ENCODE measurements around the gene CDC34.
A peak's percentile ranks its signal among the peaks of the same experiment; 100 is the strongest.

CDC34 gene

GRCh38 chr19:570251-570686 is 38.7 kb downstream of the CDC34 start:
- Histone ChIP-seq H3K9me3 (no peaks in the 10 kb centered on the region), H3K4me3 (ENCODE audit: low read depth in 1 of 2, low read length in 1 of 2) (peak overlapping the region in 1 of 2 experiments; percentile 1), H3K27ac (peak overlapping the region; percentile 92), H3K36me3 (no peaks in the 10 kb centered on the region), H3K27me3 (no peaks in the 10 kb centered on the region), H3K4me1 (ENCODE audit: control insufficient read depth in 1 of 2, insufficient read depth in 1 of 2, low read depth in 1 of 2, low read length in 1 of 2) (peaks cover 58 to 70% of the 10 kb centered on the region in 2 experiments)
- TF ChIP-seq CTCF (IDR thresholded peaks at IDR 0.05): no peak

DNA sequence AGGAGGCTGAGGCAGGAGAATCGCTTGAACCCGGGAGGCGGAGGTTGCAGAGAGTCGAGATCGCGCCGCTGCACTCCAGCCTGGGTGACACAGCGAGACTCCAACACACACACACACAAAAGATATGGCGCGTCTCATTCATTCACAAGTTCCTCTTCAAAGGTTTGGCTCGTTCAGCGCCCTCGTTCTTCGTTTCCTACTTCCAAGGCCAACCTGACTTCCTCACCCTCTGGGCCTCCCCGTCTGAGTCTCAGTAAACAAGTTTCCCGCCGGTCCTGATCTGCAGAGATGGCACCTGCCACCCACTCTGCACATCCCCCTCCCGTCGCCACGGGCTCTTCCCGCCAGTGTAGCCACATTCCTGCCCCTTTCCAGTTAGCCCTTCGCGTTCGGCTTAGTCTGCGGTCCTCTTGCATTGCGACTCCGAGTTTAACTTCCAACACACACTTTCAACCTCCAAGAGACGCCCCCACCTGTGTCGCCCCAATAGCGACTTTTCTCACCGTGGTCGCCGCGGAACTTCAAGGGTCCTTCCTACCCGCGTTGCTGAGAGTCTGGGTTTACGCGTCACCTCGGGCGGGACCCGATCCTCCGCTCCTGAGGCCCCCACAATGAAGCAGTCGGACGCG is 39.5 kb downstream of the CDC34 start:
- Histone ChIP-seq H3K4me3 (ENCODE audit: low read depth in 1 of 2, low read length in 1 of 2) (peak overlapping the region; percentile 89 to 94), H3K27ac (peak overlapping the region; percentile 99), H3K27me3 (no peaks in the 10 kb centered on the region), H3K9me3 (no peaks in the 10 kb centered on the region), H3K4me1 (ENCODE audit: control insufficient read depth in 1 of 2, insufficient read depth in 1 of 2, low read depth in 1 of 2, low read length in 1 of 2) (peaks cover 58 to 67% of the 10 kb centered on the region in 2 experiments), H3K36me3 (peaks cover 3% of the 10 kb centered on the region)
- no peak for TF ChIP-seq CTCF (IDR thresholded peaks at IDR 0.05)

DNA sequence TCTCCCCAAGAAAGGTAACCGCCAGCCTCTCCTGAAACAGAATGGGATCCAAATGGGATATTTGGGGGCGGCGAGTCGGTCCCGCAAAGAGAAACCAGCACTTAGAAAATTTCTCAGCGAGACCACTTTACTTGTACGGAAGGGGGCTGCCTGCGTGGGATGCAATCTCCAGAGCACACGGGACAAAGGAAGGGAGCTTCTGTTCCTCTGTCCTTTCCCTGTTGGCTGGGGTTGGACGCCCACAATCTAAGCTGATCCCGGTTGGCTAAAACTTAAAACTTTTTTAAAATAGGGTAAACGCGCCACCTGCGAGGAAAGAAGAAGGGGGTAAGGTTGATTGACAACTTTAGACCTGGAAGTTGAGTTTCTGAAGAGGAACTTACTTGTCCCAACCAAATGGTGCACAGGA is 40.0 kb downstream of the CDC34 start:
- Histone ChIP-seq H3K4me3 (ENCODE audit: low read depth in 1 of 2, low read length in 1 of 2) (peak overlapping the region; percentile 89 to 94), H3K36me3 (peaks cover 4% of the 10 kb centered on the region)
- TF ChIP-seq CTCF (IDR thresholded peaks at IDR 0.05): no peak

GRCh38 chr19:572140-572742 is 40.7 kb downstream of the CDC34 start, which contains the start of gene BSG:
Gene BSG (plus strand): TSS chr19:572596. CDS start chr19:572635, 39 bp downstream.
- H3K27ac ChIP-seq: peak within 1 kb of the TSS; percentile 99
- H3K27me3 ChIP-seq: no peaks in the 10 kb centered on the region
- no peaks in the 10 kb centered on the region for H3K9me3 ChIP-seq
- peaks cover 4% of the 10 kb centered on the region for H3K36me3 ChIP-seq
- peaks cover 50 to 59% of the 10 kb centered on the region in 2 experiments for H3K4me1 ChIP-seq (ENCODE audit: control insufficient read depth in 1 of 2, insufficient read depth in 1 of 2, low read depth in 1 of 2, low read length in 1 of 2)
- H3K4me3 ChIP-seq (ENCODE audit: low read depth in 1 of 2, low read length in 1 of 2): peak within 1 kb of the TSS; percentile 89 to 94
- TF ChIP-seq CTCF (IDR thresholded peaks at IDR 0.05): peak; percentile 67

More for the DNA sequence above, 40.0 kb downstream of the CDC34 start:
- peak overlapping the region; percentile 99 for H3K27ac ChIP-seq
- no peaks in the 10 kb centered on the region for H3K9me3 ChIP-seq
- peaks cover 57 to 66% of the 10 kb centered on the region in 2 experiments for H3K4me1 ChIP-seq (ENCODE audit: control insufficient read depth in 1 of 2, insufficient read depth in 1 of 2, low read depth in 1 of 2, low read length in 1 of 2)
- H3K27me3 ChIP-seq: no peaks in the 10 kb centered on the region

DNA sequence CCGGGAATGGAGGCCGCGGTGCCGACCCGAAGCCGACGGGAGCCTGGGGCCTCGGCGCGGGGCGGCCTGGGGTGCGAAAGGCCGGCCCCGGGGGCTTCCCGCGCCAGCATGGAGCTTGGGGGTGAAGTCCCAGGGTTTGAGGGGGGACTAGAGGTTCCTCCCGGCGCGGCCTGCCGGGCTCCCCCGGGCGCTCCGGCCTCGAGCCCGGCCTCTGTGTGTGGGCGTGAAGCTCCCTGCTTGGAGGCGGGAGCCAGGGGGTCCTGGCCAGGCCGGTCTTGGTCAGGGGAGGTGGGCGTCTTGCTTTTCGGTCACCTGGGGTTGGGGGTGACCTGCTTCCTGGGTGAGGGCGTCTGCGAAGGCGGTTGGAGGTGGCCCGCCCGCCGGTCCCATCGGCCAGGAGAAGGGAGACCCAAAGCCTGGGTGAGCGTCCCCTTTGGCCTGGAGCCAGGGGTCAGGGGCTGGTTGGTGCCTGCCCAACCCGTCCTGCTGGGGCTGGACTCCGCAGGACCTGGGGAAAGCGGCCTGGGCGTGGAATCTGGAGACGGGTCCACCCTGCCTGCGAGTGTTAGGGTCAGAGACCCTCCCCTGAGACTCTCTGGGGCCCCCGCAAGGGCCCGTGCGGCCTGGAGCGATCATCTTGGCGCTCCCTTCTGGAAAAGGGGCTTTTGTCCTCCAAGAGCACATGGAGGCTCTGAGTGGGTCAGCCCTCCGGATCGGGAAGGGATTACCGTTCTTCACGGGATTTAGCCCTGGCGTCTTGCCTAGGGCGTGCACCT is 41.4 kb downstream of the CDC34 start:
- H3K9me3 ChIP-seq: no peaks in the 10 kb centered on the region
- no peaks in the 10 kb centered on the region for H3K27me3 ChIP-seq
- H3K36me3 ChIP-seq: peaks cover 9% of the 10 kb centered on the region
- peaks cover 43 to 52% of the 10 kb centered on the region in 2 experiments for H3K4me1 ChIP-seq (ENCODE audit: control insufficient read depth in 1 of 2, insufficient read depth in 1 of 2, low read depth in 1 of 2, low read length in 1 of 2)
- H3K27ac ChIP-seq: peak overlapping the region; percentile 99
- TF ChIP-seq CTCF (IDR thresholded peaks at IDR 0.05): no peak
- peak overlapping the region; percentile 89 to 94 for H3K4me3 ChIP-seq (ENCODE audit: low read depth in 1 of 2, low read length in 1 of 2)
